Loucy (cell line): ENCODE data around the gene PRORP.

Experiments used
- H2AFZ ChIP-seq: fragments of 200-600 bp; sonication (generic); 2 replicates; pipeline ENCODE4 v1.6.0; 2016; ENCODE audit warnings: antibody characterized with exemption, mild to moderate bottlenecking, low read length, moderate library complexity
- H3F3A ChIP-seq: fragments of 200-600 bp; 2 replicates; pipeline ENCODE4 v1.6.0; 2016; ENCODE audit warnings: antibody characterized with exemption, low read depth, mild to moderate bottlenecking
- H3K27me3 ChIP-seq: fragments of 200-600 bp; sonication (generic); 2 replicates; pipeline ENCODE4 v1.6.1; 2014; ENCODE audit warnings: low read length, mild to moderate bottlenecking; ENCODE audit not compliant: insufficient read depth, poor library complexity, severe bottlenecking
- H3K36me3 ChIP-seq: fragments of 200-600 bp; sonication (generic); 2 replicates; pipeline ENCODE4 v1.6.1; 2016; ENCODE audit warnings: low read length; ENCODE audit not compliant: insufficient read depth
- H3K4me1 ChIP-seq: fragments of 200-600 bp; sonication (generic); 2 replicates; pipeline ENCODE4 v1.5.1; 2014; ENCODE audit warnings: low read length, mild to moderate bottlenecking; ENCODE audit not compliant: insufficient read depth, poor library complexity, severe bottlenecking
- H3K4me2 ChIP-seq: fragments of 200-600 bp; sonication (generic); 2 replicates; pipeline ENCODE4 v1.6.0; 2014; ENCODE audit warnings: antibody characterized with exemption, low read length, low read depth, mild to moderate bottlenecking; ENCODE audit not compliant: poor library complexity, severe bottlenecking
- H3K4me3 ChIP-seq: fragments of 200-600 bp; sonication (generic); 2 replicates; pipeline ENCODE4 v1.5.1; 2014; ENCODE audit warnings: low read length, mild to moderate bottlenecking, mixed read lengths; ENCODE audit not compliant: poor library complexity, severe bottlenecking
- H3K79me2 ChIP-seq: fragments of 200-600 bp; sonication (generic); 2 replicates; pipeline ENCODE4 v1.6.1; 2014; ENCODE audit warnings: low read length; ENCODE audit not compliant: insufficient read depth
- H3K9ac ChIP-seq: fragments of 200-600 bp; sonication (generic); 2 replicates; pipeline ENCODE4 v1.6.0; 2014; ENCODE audit warnings: mild to moderate bottlenecking, low read depth, low read length, moderate library complexity; ENCODE audit not compliant: poor library complexity, severe bottlenecking
- H3K9me2 ChIP-seq: fragments of 200-600 bp; sonication (generic); replicated peaks from 2 replicates; pipeline ENCODE4 v1.6.1; 2016; ENCODE audit warnings: low read depth, low read length, mixed read lengths
- H3K9me3 ChIP-seq: fragments of 200-600 bp; sonication (generic); 2 replicates; pipeline ENCODE4 v1.6.1; 2014; ENCODE audit warnings: mild to moderate bottlenecking, antibody characterized with exemption, low read length, low read depth; ENCODE audit not compliant: insufficient read depth
- H4K20me1 ChIP-seq: fragments of 200-600 bp; sonication (generic); 2 replicates; pipeline ENCODE4 v1.6.0; 2014; ENCODE audit warnings: antibody characterized with exemption, low read length, mild to moderate bottlenecking; ENCODE audit not compliant: insufficient read depth, poor library complexity, severe bottlenecking
- CTCF ChIP-seq: fragments of 200-600 bp; sonication (generic); conservative IDR thresholded peaks from 2 replicates; pipeline ENCODE4 v1.5.1; 2014; ENCODE audit warnings: mild to moderate bottlenecking, antibody characterized with exemption, low read length
- EZH2phosphoT487 ChIP-seq: fragments of 200-600 bp; IDR thresholded peaks from 2 replicates; pipeline ENCODE4 v1.6.1; 2018; ENCODE audit warnings: antibody characterized with exemption, mild to moderate bottlenecking, moderate library complexity, borderline replicate concordance

PRORP gene

DNA sequence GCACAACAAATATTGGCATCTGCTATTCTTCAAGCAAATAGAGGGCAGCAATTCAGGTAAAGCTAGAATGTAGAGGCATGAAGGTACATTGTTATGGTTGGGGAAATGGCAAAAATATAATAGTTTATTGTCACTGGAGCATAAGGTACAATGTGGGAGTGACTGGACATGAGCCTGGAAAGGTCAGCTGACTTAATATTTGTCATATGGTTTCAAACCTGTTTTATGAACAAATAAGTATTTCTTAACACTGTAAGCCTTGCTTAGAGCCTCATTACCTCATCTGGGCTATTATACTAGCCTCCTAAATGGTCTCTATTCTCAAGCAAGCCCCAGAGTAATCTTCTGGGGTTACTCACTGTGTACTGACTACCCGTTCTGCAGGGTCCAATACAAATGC lies 42.6 kb upstream of the PRORP start:
- Histone ChIP-seq H3K4me1 (no peaks in the 10 kb centered on the region), H3F3A (no peaks in the 10 kb centered on the region), H3K9me2 (no peaks in the 10 kb centered on the region), H4K20me1 (no peaks in the 10 kb centered on the region), H3K9ac (no peak overlapping the region), H3K4me3 (no peak overlapping the region), H3K79me2 (no peaks in the 10 kb centered on the region), H3K4me2 (no peak overlapping the region), H3K27me3 (no peaks in the 10 kb centered on the region), H3K9me3 (no peaks in the 10 kb centered on the region), H3K36me3 (peaks cover 27% of the 10 kb centered on the region; the same call in 1 of the 2 replicates), H2AFZ (no peak overlapping the region)
- no peak for TF ChIP-seq CTCF
- TF ChIP-seq EZH2phosphoT487, result no peak

DNA sequence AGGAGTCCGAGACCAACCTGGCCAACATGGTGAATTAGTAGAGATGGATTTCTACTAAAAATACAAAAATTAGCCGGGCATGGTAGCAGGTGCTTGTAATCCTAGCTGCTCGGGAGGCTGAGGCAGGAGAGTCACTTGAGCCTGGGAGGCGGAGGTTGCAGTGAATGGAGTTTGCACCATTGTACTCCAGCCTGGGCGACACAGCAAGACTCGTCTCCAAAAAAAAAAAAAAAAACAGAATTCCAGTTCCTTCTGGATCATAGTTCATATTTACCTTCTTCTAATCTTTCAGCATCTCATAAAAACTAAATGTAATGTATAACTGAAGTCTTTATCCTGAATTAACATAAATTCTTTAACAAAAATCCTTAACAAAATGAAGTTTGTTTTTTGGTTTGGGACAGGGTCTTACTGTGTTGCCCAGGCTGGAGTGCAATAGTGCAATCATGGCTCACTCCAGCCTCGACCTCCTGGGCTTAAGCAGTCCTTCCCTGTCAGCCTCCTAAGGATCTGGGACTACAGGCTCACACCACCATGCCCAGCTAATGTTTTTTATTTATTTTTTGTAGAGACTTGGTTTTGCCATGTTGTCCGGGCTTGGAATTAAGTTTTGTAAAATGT lies 38.7 kb upstream of the PRORP start:
- Histone ChIP-seq H3K4me2 (no peak overlapping the region), H3K79me2 (no peaks in the 10 kb centered on the region), H3K27me3 (no peaks in the 10 kb centered on the region), H3K9ac (no peak overlapping the region), H3K4me1 (no peaks in the 10 kb centered on the region), H3K9me3 (no peaks in the 10 kb centered on the region), H3K9me2 (no peaks in the 10 kb centered on the region), H3F3A (no peaks in the 10 kb centered on the region), H2AFZ (no peak overlapping the region), H4K20me1 (no peaks in the 10 kb centered on the region), H3K36me3 (peaks cover 47% of the 10 kb centered on the region; the same call in 1 of the 2 replicates), H3K4me3 (no peak overlapping the region)
- no peak for TF ChIP-seq EZH2phosphoT487
- no peak for TF ChIP-seq CTCF

- H3K36me3 ChIP-seq, result peaks cover 51% of the 10 kb centered on the region; the same call in 1 of the 2 replicates
- H3F3A ChIP-seq, result no peaks in the 10 kb centered on the region
- H3K9me2 ChIP-seq, result no peaks in the 10 kb centered on the region
- H3K9me3 ChIP-seq, result no peaks in the 10 kb centered on the region
- no peak overlapping the region for H3K4me2 ChIP-seq
- H3K79me2 ChIP-seq, result no peaks in the 10 kb centered on the region
- H4K20me1 ChIP-seq, result no peaks in the 10 kb centered on the region
- TF ChIP-seq CTCF (no peak), EZH2phosphoT487 (no peak)
- no peak overlapping the region for H2AFZ ChIP-seq
- no peak overlapping the region for H3K4me3 ChIP-seq
- no peaks in the 10 kb centered on the region for H3K27me3 ChIP-seq
- H3K4me1 ChIP-seq, result no peaks in the 10 kb centered on the region
- H3K9ac ChIP-seq, result no peak overlapping the region
These were observed 36.9 kb upstream of the PRORP start for GRCh38 chr14:35085441-35085840.
